Hepatocyte (in vitro differentiated cells): ENCODE measurements around the gene SRSF8. TPM values are rescaled to one million over a fixed set of nuclear protein-coding genes. Genes with fewer than 3 reads are reported as not detected.

Source experiments
- DNase-seq: peaks from one replicate; pipeline ENCODE4 v3.0.0-alpha.2; 2016; ENCODE audit warnings: low spot score
- H2AFZ ChIP-seq: fragments of 200-600 bp; sonication (generic); 2 replicates; pipeline ENCODE4 v1.6.0; 2016; ENCODE audit warnings: antibody characterized with exemption, mild to moderate bottlenecking
- H3K27ac ChIP-seq: fragments of 200-600 bp; sonication (generic); 2 replicates; pipeline ENCODE4 v1.5.1; 2016; ENCODE audit warnings: mild to moderate bottlenecking
- H3K27me3 ChIP-seq: fragments of 200-600 bp; sonication (generic); 2 replicates; pipeline ENCODE4 v1.6.1; 2016
- H3K36me3 ChIP-seq: fragments of 200-600 bp; sonication (generic); replicated peaks from 2 replicates; pipeline ENCODE4 v1.5.1; 2016; ENCODE audit warnings: low read depth; ENCODE audit not compliant: insufficient read depth
- H3K4me1 ChIP-seq: fragments of 200-600 bp; sonication (generic); 2 replicates; pipeline ENCODE4 v1.5.1; 2016; ENCODE audit warnings: mild to moderate bottlenecking, moderate library complexity; ENCODE audit not compliant: insufficient read depth
- H3K4me2 ChIP-seq: fragments of 200-600 bp; sonication (generic); 2 replicates; pipeline ENCODE4 v1.6.0; 2016
- H3K4me3 ChIP-seq: fragments of 200-600 bp; sonication (generic); 2 replicates; pipeline ENCODE4 v1.5.1; 2016; ENCODE audit warnings: mild to moderate bottlenecking
- H3K79me2 ChIP-seq: fragments of 200-600 bp; sonication (generic); 2 replicates; pipeline ENCODE4 v1.6.0; 2017; ENCODE audit warnings: mild to moderate bottlenecking
- H3K9me2 ChIP-seq: fragments of 200-600 bp; sonication (generic); replicated peaks from 2 replicates; pipeline ENCODE4 v1.6.0; 2017; ENCODE audit warnings: mild to moderate bottlenecking; ENCODE audit not compliant: insufficient read depth
- H3K9me3 ChIP-seq: fragments of 200-600 bp; sonication (generic); 2 replicates; pipeline ENCODE4 v1.5.1; 2016; ENCODE audit warnings: low read depth, mild to moderate bottlenecking
- H4K20me1 ChIP-seq: fragments of 200-600 bp; sonication (generic); 2 replicates; pipeline ENCODE4 v1.6.0; 2016; ENCODE audit warnings: mild to moderate bottlenecking; ENCODE audit not compliant: insufficient read depth, poor library complexity, severe bottlenecking
- CTCF ChIP-seq: fragments of 200-600 bp; sonication (generic); IDR thresholded peaks from 2 replicates; pipeline ENCODE4 v1.5.1; 2016; ENCODE audit warnings: antibody characterized with exemption, mild to moderate bottlenecking; ENCODE audit not compliant: poor library complexity
- EZH2 ChIP-seq: fragments of 200-600 bp; sonication (generic); IDR thresholded peaks from 2 replicates; pipeline ENCODE4 v1.6.1; 2016; ENCODE audit warnings: antibody characterized with exemption, mild to moderate bottlenecking, borderline replicate concordance
- EZH2phosphoT487 ChIP-seq: fragments of 200-600 bp; sonication (generic); IDR thresholded peaks from one replicate; pipeline ENCODE4 v1.6.1; 2018; ENCODE audit warnings: antibody characterized with exemption, mild to moderate bottlenecking, low read depth, moderate library complexity; ENCODE audit not compliant: unreplicated experiment, severe bottlenecking
- WGBS: methylation state at CpG from one replicate; pipeline ENCODE4 v1.1.6; 2016; ENCODE audit warnings: low lambda C conversion rate; ENCODE audit errors: missing lambda C conversion rate; 5-methylcytosine and 5-hydroxymethylcytosine counted together
- polyA plus RNA-seq: library from polyadenylated mRNA; unstranded; fragments of >200 nt; fragmentation: Nextera tagmentation; extraction: Ambion mirVana; gene quantifications from 2 replicates; pipeline ENCODE4 v1.2.1, GENCODE V29; 2016
- total RNA-seq: library from RNA; depleted of rRNA; stranded (reverse); fragments of >200 nt; gene quantifications from 2 replicates; pipeline ENCODE4 v1.2.3, GENCODE V29; 2014

The SRSF8 gene
- total and polyA plus RNA-seq, 2 experiments from 2014 or later: 48.2 to 52.0 TPM

GRCh38 chr11:95042239-95042638 lies 24.5 kb upstream of the SRSF8 start:
- no peaks in the 10 kb centered on the region for H3K9me3 ChIP-seq
- no peaks in the 10 kb centered on the region for H3K27me3 ChIP-seq
- H3K4me1 ChIP-seq: peaks cover 4% of the 10 kb centered on the region
- no peak for TF ChIP-seq CTCF
- TF ChIP-seq EZH2phosphoT487: no peak
- TF ChIP-seq EZH2: no peak
- H2AFZ ChIP-seq: no peak overlapping the region
- WGBS: 95% methylated on average over 1 of the region's 1 CpG
- H3K9me2 ChIP-seq: no peaks in the 10 kb centered on the region
- H3K36me3 ChIP-seq: no peaks in the 10 kb centered on the region
- DNase-seq: no peak
- H4K20me1 ChIP-seq: no peaks in the 10 kb centered on the region
- no peak overlapping the region for H3K4me2 ChIP-seq
- H3K27ac ChIP-seq: no peak overlapping the region
- H3K4me3 ChIP-seq: no peak overlapping the region
- no peaks in the 10 kb centered on the region for H3K79me2 ChIP-seq

- Histone ChIP-seq H3K9me3 (no peaks in the 10 kb centered on the region), H3K9me2 (no peaks in the 10 kb centered on the region), H3K27ac (no peak overlapping the region), H3K4me2 (no peak overlapping the region), H3K4me1 (peaks cover 4% of the 10 kb centered on the region), H4K20me1 (no peaks in the 10 kb centered on the region), H3K79me2 (no peaks in the 10 kb centered on the region), H3K27me3 (no peaks in the 10 kb centered on the region), H3K4me3 (no peak overlapping the region), H3K36me3 (no peaks in the 10 kb centered on the region), H2AFZ (no peak overlapping the region)
- TF ChIP-seq EZH2 (no peak), CTCF (no peak), EZH2phosphoT487 (no peak)
- 92% methylated on average over 3 of the region's 3 CpGs for WGBS
- DNase-seq: no peak
Measured at GRCh38 chr11:95042906-95043305, 23.8 kb upstream of the SRSF8 start.

- H2AFZ ChIP-seq: no peak overlapping the region
- 29% methylated on average over 4 of the region's 4 CpGs for WGBS
Measured at GRCh38 chr11:95044010-95044409, 22.7 kb upstream of the SRSF8 start.

More at GRCh38 chr11:95044010-95044409, 22.7 kb upstream of the SRSF8 start:
- no peaks in the 10 kb centered on the region for H3K27me3 ChIP-seq
- H3K9me2 ChIP-seq: no peaks in the 10 kb centered on the region
- H3K79me2 ChIP-seq: no peaks in the 10 kb centered on the region
- H3K36me3 ChIP-seq: no peaks in the 10 kb centered on the region
- H3K9me3 ChIP-seq: no peaks in the 10 kb centered on the region
- no peak overlapping the region for H3K4me3 ChIP-seq
- no peaks in the 10 kb centered on the region for H4K20me1 ChIP-seq
- H3K27ac ChIP-seq: no peak overlapping the region
- H3K4me2 ChIP-seq: peak overlapping the region; percentile 44
- no peak for DNase-seq
- peaks cover 4% of the 10 kb centered on the region for H3K4me1 ChIP-seq
- TF ChIP-seq EZH2phosphoT487 (no peak), CTCF (no peak), EZH2 (no peak)
